Panc1 (cell line): ENCODE results near the gene C19orf53. TPM values are rescaled to one million over a fixed set of nuclear protein-coding genes. Genes with fewer than 3 reads are reported as not detected.

ENCODE experiments used
- ATAC-seq: fragments of 200-7000 bp; cut with Tn5 transposase; 2 replicates; pipeline ENCODE4 v1.9.1; 2020; ENCODE audit warnings: mild to moderate bottlenecking, moderate library complexity
- BruUV-seq: library from RNA; stranded (reverse); fragments of 400-500 nt; replicated peaks from 2 replicates; lab custom pipeline; 2021; lab: Mats Ljungman, UMichigan
- CTCF ChIA-PET: fragments of 300-600 bp; sonication (Branson Sonifier 250); formaldehyde crosslinking; loops from one replicate; lab custom pipeline; 2022; ENCODE audit warnings: antibody characterized with exemption; lab: Charles Lee
- POLR2A ChIA-PET: fragments of 300-600 bp; sonication (Branson Sonifier 250); formaldehyde crosslinking; loops from one replicate; lab custom pipeline; 2022; ENCODE audit warnings: antibody characterized with exemption; lab: Charles Lee
- DNase-seq: peaks from one replicate; pipeline ENCODE4 v3.0.0-alpha.2; 2010; ENCODE audit warnings: low read depth, low spot score
- H3K27ac ChIP-seq: 2 replicates; pipeline ENCODE4 v1.5.1; 2011; ENCODE audit warnings: mild to moderate bottlenecking, low read length, inconsistent platforms
- H3K27me3 ChIP-seq: fragments of 200-500 bp; sonication (Bioruptor generic); 2 replicates; pipeline ENCODE4 v1.6.0; 2014; ENCODE audit warnings: low read length, inconsistent platforms; ENCODE audit not compliant: control insufficient read depth, insufficient read depth
- H3K36me3 ChIP-seq: fragments of 200-500 bp; sonication (Bioruptor generic); 2 replicates; pipeline ENCODE4 v1.5.1; 2014; ENCODE audit warnings: inconsistent platforms, mild to moderate bottlenecking, low read length, moderate library complexity; ENCODE audit not compliant: control insufficient read depth, insufficient read depth
- H3K4me1 ChIP-seq: 2 replicates; pipeline ENCODE4 v1.5.1; 2011; ENCODE audit warnings: inconsistent platforms, mild to moderate bottlenecking, low read length, moderate library complexity; ENCODE audit not compliant: control insufficient read depth, insufficient read depth
- H3K4me3 ChIP-seq, 2 experiments: 2 replicates each; pipeline ENCODE4 v1.5.1; 2011 to 2012; ENCODE audit warnings: low read depth in 2 of 2, low read length in 2 of 2, mild to moderate bottlenecking in 2 of 2, inconsistent platforms in 1 of 2, moderate library complexity in 1 of 2
- H3K9me3 ChIP-seq: fragments of 200-500 bp; sonication (Bioruptor generic); 2 replicates; pipeline ENCODE4 v1.5.1; 2014; ENCODE audit warnings: low read depth, mild to moderate bottlenecking, inconsistent platforms, low read length, moderate library complexity; ENCODE audit not compliant: control insufficient read depth, insufficient read depth
- POLR2AphosphoS5 ChIP-seq: IDR thresholded peaks from 2 replicates; pipeline ENCODE4 v1.6.1; 2012; ENCODE audit warnings: mild to moderate bottlenecking, low read depth, low read length, moderate library complexity
- SIN3A ChIP-seq: IDR thresholded peaks from 2 replicates; pipeline ENCODE4 v1.6.1; 2012; ENCODE audit warnings: low read depth, mild to moderate bottlenecking, low read length, moderate library complexity, borderline replicate concordance; ENCODE audit not compliant: insufficient read depth
- TCF7L2 ChIP-seq: IDR thresholded peaks from 2 replicates; pipeline ENCODE4 v1.6.1; 2011; ENCODE audit warnings: mild to moderate bottlenecking, low read depth, low read length, inconsistent platforms
- in situ Hi-C: cut with HindIII; loops from 2 replicates; pipeline ENCODE4 v1.10.0; 2016; ENCODE audit warnings: low sequenced_read_pairs, low pct_unique_long_range_greater_than_20kb
- intact Hi-C: fragments of 100-400 bp; cut with micrococcal nuclease; formaldehyde crosslinking; loops from one replicate; pipeline ENCODE4 v1.10.0; 2022; ENCODE audit not compliant: unreplicated experiment
- total RNA-seq: library from RNA; stranded (reverse); gene quantifications from one replicate; pipeline ENCODE4 v1.2.1, GENCODE V29; 2021; ENCODE audit not compliant: unreplicated experiment
- TF ChIP-seq, protein P1 (sequence below), 2 experiments: IDR thresholded peaks; 2 replicates each; pipeline ENCODE4 v1.6.1; 2011 to 2012; ENCODE audit warnings: low read depth in 2 of 2, control low read depth in 1 of 2, low read length in 1 of 2, mild to moderate bottlenecking in 1 of 2, moderate library complexity in 1 of 2; ENCODE audit not compliant: insufficient read depth in 1 of 2
- TF ChIP-seq, protein P2 (sequence below): fragments of 450-650 bp; IDR thresholded peaks from 2 replicates; pipeline ENCODE4 v1.5.1; 2017; ENCODE audit warnings: mild to moderate bottlenecking

C19orf53 gene
- total RNA-seq, 1 experiment from 2014 or later, result 97.2 TPM

DNA sequence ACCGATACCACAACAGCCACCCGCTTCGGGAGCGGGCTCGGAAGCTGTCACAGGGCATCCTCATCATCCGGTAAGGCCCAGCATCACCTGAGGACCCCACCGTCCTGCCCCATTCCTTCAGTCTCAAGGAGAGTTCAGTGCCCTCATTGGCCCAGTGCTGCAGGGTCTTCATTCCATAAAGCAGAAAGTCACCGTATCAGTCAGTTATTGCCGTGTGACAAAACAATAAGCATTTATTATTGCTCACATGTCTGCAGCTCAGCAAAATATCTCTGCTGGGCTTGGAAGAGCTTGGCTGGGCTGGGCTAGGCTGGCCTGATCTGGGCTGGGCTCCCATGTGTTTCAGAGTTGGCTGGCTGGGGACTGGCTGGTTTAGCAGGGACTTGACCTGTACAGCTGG lies 18.0 kb upstream of the C19orf53 start:
- POLR2A ChIA-PET, result no interaction called here
- ATAC-seq (no peak), DNase-seq (no peak)
- TF ChIP-seq, protein P1, sequence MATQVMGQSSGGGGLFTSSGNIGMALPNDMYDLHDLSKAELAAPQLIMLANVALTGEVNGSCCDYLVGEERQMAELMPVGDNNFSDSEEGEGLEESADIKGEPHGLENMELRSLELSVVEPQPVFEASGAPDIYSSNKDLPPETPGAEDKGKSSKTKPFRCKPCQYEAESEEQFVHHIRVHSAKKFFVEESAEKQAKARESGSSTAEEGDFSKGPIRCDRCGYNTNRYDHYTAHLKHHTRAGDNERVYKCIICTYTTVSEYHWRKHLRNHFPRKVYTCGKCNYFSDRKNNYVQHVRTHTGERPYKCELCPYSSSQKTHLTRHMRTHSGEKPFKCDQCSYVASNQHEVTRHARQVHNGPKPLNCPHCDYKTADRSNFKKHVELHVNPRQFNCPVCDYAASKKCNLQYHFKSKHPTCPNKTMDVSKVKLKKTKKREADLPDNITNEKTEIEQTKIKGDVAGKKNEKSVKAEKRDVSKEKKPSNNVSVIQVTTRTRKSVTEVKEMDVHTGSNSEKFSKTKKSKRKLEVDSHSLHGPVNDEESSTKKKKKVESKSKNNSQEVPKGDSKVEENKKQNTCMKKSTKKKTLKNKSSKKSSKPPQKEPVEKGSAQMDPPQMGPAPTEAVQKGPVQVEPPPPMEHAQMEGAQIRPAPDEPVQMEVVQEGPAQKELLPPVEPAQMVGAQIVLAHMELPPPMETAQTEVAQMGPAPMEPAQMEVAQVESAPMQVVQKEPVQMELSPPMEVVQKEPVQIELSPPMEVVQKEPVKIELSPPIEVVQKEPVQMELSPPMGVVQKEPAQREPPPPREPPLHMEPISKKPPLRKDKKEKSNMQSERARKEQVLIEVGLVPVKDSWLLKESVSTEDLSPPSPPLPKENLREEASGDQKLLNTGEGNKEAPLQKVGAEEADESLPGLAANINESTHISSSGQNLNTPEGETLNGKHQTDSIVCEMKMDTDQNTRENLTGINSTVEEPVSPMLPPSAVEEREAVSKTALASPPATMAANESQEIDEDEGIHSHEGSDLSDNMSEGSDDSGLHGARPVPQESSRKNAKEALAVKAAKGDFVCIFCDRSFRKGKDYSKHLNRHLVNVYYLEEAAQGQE (IDR thresholded peaks at IDR 0.05; ENCODE audit: insufficient read depth in 1 of 2, low read depth in 2 of 2, low read length in 1 of 2), result no peak
- no peak for TF ChIP-seq TCF7L2
- TF ChIP-seq, protein P2, sequence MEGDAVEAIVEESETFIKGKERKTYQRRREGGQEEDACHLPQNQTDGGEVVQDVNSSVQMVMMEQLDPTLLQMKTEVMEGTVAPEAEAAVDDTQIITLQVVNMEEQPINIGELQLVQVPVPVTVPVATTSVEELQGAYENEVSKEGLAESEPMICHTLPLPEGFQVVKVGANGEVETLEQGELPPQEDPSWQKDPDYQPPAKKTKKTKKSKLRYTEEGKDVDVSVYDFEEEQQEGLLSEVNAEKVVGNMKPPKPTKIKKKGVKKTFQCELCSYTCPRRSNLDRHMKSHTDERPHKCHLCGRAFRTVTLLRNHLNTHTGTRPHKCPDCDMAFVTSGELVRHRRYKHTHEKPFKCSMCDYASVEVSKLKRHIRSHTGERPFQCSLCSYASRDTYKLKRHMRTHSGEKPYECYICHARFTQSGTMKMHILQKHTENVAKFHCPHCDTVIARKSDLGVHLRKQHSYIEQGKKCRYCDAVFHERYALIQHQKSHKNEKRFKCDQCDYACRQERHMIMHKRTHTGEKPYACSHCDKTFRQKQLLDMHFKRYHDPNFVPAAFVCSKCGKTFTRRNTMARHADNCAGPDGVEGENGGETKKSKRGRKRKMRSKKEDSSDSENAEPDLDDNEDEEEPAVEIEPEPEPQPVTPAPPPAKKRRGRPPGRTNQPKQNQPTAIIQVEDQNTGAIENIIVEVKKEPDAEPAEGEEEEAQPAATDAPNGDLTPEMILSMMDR, result no peak
- TF ChIP-seq SIN3A, result no peak
- no peak for TF ChIP-seq POLR2AphosphoS5
- CTCF ChIA-PET, result no interaction called here
- in situ Hi-C loops (no loop called here), intact Hi-C loops (no loop called here)
- no peak overlapping the region for H3K27ac ChIP-seq
- no peaks in the 10 kb centered on the region for H3K9me3 ChIP-seq
- H3K27me3 ChIP-seq, result no peaks in the 10 kb centered on the region
- no peak overlapping the region for H3K4me3 ChIP-seq
- H3K36me3 ChIP-seq, result peaks cover 3% of the 10 kb centered on the region; the same call in 1 of the 2 replicates
- BruUV-seq, result no TSS peak
- no peaks in the 10 kb centered on the region for H3K4me1 ChIP-seq

GRCh38 chr19:13757805-13758772 lies 16.2 kb upstream of the C19orf53 start:
- H3K4me3 ChIP-seq, result no peak overlapping the region
- no peaks in the 10 kb centered on the region for H3K27me3 ChIP-seq
- DNase-seq (no peak), ATAC-seq (no peak)
- H3K9me3 ChIP-seq, result no peaks in the 10 kb centered on the region
- no peak overlapping the region for H3K27ac ChIP-seq
- peaks cover 3% of the 10 kb centered on the region; the same call in 1 of the 2 replicates for H3K36me3 ChIP-seq
- CTCF ChIA-PET, result no interaction called here
- POLR2A ChIA-PET, result no interaction called here
- no TSS peak for BruUV-seq
- no peaks in the 10 kb centered on the region for H3K4me1 ChIP-seq
- TF ChIP-seq, protein P1 (IDR thresholded peaks at IDR 0.05; ENCODE audit: insufficient read depth in 1 of 2, low read depth in 2 of 2, low read length in 1 of 2), result no peak
- no peak for TF ChIP-seq TCF7L2
- no peak for TF ChIP-seq POLR2AphosphoS5
- TF ChIP-seq, protein P2, result no peak
- no peak for TF ChIP-seq SIN3A
- intact Hi-C loops (no loop called here), in situ Hi-C loops (no loop called here)
